Measurements from ENCODE around the gene CCDC197. TPM values are rescaled to one million over a fixed set of nuclear protein-coding genes. Genes with fewer than 3 reads are reported as not detected.
A peak's percentile ranks its signal among the peaks of the same experiment; 100 is the strongest.

CCDC197 gene
- not detected in 2 replicates for total RNA-seq

DNA sequence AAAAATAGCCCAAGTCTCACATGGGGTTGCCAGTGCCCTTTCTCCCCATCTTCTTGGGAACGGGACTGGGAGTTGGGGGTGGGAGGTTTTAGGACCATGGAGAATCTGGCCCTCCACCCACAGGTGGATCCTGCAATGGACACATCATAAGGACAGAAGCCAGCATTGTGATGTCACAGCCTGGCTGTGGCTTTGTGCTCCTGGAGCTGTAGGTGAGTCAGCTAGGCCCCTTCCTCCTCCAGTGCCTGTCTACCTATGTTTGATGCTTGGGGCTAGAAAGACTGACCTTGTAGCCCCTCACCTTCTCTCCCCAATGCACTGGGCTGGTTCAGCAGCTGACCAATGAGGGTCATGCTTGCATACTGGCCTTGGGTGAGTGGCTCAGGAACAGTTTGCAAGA is at the start of gene CCDC197:
Gene CCDC197, plus strand, starts transcription at position 220 of the 400 bp plus-strand sequence. CDS start 831 bp downstream, outside the sequence.
- no peak for DNase-seq (ENCODE audit: low read depth in 2 of 2)

DNA sequence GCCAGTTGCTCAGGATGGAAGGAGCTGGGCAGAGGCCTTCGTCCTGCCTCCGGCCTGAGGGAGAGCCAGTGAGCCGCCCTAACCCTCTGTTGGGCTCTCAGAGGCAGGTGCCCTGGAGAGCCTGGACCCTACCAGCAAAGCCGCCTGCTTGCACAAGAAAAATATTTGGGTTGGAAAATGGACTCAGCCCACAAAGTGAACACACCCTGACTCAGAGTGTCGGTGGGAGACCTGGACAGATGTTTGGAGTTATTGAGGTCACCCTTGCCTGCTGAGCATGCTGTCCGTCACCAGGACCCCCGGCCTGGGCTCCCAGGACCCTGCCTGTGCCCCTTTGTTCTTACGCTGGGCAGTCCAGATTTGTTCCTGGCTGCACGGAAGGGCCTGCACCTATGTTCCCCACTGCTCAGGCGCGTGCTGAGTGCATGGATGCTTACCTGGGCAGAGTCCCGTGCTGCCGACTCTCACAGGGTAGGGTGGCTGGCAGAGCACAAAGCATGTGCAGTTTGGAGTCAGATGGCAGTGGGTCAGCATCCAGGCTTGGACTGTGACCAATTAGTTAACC is 47.5 kb upstream of the CCDC197 start:
- DNase-seq (ENCODE audit: low read depth in 2 of 2): no peak

DNA sequence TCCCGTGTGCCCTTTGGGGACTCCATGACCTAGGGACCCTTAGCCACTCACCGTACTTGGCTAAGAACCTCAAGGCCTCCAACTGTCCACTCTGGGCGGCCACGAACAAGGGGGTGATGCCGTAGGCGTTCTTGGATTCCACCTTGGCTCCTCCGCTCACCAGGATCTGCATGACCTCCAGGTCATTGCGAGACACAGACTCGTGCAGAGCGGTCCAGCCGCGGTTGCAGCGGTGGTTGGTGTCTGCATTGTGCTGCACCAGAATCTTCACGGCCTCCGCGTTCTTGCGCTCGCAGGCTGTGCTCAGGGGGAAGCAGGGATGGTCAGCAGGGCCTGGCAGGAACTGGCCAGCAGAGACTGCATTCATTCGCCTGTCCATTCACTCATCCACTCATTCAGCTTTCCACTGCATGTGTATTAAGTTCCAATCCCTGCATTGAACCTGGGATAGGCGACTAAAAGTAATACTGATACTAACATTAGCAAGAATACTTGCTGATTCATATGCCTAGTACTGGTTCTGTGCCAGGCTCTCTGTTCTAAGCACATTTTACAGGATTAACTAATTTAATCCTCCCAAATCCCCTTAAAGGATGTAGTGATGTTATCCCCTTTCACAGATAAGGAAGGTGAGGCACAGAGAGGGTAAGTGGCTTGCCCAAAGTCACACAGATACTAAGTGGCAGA is 46.0 kb upstream of the CCDC197 start:
- DNase-seq (ENCODE audit: low read depth in 2 of 2): no peak

DNA sequence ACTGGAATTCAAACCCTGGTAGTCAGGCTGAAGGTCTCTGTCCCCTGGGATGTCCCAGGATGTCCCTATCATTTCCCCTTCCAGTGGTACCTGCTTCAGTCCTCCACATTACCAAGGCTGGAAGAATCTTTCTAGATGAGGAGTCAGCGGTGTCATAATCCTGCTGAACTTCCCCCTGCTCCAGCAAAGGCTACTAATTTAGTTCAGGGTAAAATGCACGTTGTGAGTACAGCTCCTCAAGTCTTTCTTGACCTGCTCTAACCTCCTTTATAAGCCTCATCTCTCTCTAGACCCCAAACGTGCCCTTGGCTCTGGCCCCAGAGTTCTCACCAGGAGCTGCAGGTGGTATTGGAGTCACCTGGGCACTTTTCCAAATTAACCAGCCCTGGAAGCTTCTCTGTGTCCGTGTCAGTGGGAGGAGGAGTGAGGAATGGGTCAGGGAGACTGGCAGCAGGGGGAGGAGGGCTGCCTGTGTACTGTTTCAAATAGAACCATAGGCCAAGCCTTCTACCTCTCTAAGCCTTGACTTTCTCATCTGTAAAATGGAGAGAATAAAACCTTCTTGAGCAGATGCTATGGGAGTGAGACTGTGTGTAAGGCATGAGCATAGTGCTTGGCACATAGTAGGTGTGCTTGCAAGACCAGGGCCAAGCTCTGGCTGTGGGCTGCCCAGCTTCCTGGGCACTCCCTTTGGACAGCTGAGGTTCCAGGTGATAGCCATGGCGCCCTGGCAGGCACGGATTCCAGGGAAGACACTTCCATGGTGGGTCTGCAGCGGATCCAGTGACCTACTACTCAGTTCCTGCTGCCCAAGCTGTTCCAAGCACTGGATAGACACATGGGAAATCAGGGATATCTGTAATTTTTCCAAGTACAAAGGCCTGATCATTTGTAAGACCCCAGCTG is 45.2 kb upstream of the CCDC197 start:
- no peak for DNase-seq (ENCODE audit: low read depth in 2 of 2)

DNA sequence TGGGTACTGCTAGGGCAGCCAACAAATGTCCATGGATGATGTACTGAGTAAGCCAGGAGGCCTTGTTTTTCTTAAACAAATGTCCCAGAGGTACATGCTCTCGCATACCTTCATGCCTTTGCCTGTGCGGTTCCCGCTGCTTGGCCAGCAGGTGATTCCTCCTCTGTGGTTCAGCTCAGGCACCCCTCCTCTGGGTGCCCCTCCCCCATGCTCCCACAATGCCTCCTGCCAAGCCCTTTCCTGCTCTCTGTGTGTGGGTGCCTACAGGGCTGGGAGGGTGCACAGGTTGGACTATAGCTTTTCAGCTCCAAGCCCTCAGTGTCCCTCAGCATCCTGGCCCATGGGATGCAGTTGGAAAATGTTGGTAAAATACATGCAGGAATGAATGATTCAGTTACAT is 44.3 kb upstream of the CCDC197 start:
- no peak for DNase-seq (ENCODE audit: low read depth in 2 of 2)

DNA sequence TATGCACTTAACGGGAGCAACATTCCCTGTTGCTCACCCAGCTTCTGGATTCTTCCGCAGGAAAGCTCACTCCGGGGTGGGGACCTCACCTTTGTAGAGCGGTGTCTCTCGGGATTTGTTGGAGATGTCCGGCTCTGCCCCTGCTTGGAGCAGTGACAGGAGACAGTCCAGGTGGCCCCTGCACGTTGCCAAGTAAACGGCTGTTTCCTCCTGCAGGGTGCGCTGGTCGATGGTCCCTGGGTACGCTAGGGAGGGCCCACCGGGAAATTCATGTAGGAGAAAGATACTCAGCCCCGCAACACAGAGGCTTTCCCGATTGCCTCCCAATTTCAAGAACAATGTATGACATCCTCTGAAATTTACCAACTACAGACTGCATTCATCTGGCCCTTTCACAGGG is 43.8 kb upstream of the CCDC197 start:
- no peak for DNase-seq (ENCODE audit: low read depth in 2 of 2)

DNA sequence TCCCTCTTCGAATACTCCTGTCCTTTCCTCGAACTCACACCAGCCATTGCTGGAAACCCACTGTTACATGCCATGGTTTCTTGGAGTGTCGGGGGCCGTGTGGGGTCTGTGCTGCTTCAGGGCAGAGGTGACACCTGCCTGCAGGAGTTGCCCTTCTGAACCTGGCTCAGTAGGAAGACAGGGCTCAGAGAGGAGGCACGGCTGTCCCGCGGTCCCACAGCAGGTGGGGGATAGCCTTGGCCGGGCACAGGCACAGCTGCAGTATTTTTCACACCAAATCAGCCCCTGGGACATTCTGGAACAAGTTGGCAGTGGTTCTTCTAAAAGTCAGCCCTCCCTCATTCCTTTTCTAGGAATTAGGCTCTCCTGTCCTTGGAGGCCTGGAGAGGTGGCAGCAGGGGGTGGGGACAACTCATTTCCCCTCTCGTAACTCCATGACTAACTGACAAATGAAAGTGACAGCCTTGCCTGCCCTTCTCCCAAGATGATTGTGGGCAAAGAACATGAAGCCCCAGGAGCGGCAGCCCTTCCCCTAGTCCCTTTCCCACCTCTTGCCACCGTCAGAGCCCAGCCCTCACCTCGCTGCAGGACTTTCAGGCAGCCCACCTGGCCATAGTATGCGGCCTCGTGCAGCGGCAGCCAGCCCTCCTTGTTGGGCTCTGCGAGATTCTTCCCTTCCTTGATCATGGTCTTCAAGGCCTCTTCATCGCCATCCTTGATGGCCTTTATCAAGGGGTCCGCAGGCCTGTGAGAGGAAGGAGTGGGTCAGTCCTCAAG is 43.2 kb upstream of the CCDC197 start:
- no peak for DNase-seq (ENCODE audit: low read depth in 2 of 2)

DNA sequence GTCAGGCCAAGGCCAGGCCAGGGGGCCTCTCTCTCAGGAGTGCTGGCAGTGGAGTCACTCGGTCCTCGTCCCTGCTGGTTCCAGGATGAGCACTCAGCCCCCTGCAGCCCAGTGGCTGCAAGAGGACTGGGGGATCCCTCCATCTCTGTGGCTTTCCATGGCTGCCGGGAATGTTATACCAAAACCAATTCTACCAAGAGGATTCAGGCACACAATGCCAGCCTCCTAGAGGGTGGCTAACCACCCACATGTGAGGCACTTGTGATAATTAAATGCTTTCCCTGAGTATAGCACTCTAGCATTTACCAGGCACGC is 42.6 kb upstream of the CCDC197 start:
- no peak for DNase-seq (ENCODE audit: low read depth in 2 of 2)

DNA sequence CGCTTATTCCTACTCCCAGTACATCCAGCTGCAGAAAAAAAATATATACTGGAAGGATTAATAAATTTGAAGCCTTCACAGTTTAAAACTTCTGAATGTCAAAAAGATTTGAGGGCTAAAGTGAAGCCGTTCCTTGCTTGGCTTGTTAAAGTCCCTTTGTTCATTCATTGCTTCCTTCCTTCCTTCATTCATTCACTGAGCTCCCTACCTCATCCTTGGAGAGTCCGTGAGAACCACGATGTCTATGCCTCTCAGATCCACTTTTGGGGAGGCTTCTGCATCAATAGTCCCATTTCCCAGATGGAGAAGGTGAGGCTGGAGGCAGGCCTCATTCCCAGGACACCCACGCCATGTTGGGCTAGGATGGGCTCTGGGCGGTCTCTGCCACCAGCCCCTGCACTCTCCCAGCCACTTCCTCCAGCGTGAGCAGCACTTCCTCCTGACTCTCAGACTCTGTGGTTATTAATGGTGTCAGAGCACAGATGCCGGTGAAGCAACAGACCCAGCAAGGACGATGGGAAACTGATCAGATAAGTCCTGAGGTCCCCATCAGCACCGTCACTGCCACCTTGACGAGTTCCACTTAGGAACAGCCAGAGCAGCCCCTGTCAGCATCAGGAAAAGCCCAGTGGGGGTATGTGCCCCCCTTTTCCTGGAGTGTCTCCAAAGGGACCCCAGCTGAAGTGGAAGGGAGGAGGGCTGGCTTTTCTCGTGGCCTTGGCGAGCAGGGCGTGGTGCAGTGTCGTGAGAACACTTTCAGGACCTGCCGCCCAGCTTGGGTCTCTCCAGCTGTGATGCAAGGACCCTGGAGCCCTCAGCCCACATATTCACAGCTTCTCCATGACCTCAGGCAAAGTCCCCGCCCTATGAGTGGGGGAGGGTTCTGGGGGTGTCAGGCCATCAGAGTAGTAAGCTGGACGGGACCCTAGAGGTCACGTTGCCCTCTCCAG is 41.9 kb upstream of the CCDC197 start:
- no peak for DNase-seq (ENCODE audit: low read depth in 2 of 2)

DNA sequence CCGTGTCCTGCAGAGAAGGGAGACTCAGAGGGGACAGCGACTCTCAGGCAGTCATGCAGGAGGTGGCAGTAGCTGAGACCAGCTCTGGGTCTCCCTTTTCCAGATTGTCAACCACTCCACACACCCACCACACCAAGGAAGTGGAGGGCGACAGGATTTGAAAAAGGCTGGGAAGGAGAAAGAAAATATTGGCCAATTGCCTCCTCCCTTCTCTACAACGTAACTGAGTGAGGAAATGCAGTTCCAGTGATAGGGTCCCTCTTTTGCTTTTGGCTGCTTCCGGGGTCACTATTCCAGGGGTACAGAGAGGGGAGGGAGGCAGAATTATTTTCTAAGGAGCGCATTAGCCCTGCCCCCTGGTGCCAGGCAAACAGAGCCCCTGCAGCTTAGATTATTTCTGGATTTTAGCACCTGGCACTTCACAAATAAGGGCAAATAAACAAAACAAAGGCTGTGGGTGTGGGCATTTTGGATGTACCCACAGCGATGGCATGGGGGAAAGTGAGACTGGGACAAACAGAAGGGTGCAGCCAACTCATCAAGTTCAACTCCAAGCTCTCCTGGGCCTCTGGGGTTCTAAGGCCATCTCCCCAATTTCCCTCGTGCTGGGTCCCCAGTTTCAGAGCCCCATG is 41.1 kb upstream of the CCDC197 start:
- DNase-seq (ENCODE audit: low read depth in 2 of 2): no peak

DNA sequence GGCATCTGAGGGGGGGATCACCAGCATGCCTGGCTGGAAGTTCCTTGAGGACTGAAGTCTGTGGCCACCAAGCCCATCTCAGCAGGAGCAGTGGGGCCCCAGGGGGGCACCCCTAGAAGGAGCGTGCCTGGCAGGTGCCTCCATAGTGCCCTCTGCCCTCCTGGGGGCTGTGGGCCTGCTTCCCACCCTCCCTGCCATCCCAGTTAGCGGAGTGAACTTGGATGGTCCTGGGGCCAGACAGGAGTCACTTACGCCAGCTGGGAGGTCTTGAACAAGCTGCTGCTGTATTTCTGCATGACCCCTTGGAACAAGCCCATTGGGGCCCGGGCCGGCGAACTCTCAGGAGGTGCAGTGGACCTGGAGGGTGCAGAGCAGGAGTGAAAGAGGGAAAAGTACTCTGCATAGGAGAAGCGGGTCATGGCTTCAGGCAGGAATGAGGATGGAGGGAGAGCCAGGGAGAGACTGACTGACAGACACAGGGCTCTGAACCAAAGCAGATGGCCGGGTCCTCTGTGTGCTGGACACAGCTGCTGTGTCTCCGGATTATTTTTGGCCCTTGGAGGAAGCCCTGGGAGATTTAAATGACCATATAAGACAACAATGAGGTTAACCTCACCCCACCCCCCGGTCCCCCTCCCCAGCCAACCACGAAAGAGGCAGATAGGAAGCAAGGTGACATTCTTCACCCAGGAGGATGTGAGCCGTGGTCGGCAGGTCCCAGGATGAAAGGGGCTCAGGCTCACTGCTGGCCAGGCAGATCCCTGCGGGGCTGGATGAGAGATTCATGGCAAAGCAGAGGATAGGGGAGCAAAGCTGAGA is 40.4 kb upstream of the CCDC197 start:
- DNase-seq (ENCODE audit: low read depth in 2 of 2): no peak

DNA sequence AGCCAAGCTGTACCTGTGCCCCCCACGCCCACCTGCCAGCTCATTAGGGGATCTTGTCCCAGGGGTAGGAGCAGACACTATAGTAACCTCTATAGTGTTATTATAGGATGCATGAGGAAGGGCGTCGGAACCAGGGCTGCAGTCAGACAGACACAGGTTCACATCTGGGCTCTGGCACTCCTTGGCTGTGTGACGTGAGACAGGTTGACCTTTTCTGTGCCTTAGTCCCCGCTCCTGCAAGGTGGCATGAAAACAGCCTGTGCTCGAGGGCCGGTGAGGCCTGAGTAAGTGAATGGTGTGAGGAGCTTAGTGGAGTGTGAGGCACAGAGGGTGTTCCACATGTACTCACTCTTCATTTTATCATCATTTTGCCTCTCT is 39.8 kb upstream of the CCDC197 start:
- no peak for DNase-seq (ENCODE audit: low read depth in 2 of 2)

DNA sequence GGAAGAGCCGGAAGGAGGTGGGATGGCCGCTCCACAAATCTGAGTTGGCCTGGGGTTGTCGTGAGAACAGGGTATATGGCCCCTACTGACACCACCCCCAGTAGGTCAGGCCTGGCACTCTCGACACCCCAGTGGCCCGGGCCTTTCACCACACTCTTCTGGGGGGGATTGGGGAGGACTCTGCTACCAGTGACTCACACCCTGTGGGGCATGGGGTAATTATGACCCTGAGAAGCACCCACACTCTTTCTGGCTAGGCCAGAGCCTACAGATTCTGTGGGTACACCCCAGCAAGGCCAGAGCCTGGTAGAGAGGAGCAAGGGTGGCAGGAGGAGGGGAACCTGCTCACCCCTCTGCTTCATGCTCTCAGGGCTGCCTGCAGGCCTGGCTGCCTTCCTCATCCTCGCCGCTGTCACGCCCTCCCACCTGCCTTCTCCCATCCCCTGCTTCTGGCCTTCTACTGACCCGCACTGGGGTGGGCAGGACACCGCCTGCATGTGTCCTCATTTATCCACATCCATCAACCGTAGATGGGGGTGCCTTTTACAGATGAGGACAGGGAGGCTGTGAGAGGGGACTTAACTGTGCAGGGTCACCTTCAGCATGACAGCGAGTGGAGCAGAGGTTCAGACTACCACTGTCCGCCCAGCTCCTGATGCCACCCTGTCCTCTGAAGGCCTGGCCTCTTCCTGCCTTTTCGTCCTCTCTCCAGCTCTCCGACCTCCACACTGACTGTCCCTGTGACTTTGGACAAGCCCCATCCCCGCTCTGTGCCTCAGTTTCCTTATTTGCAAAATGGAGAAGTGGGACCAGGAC is 39.1 kb upstream of the CCDC197 start:
- no peak for DNase-seq (ENCODE audit: low read depth in 2 of 2)

DNA sequence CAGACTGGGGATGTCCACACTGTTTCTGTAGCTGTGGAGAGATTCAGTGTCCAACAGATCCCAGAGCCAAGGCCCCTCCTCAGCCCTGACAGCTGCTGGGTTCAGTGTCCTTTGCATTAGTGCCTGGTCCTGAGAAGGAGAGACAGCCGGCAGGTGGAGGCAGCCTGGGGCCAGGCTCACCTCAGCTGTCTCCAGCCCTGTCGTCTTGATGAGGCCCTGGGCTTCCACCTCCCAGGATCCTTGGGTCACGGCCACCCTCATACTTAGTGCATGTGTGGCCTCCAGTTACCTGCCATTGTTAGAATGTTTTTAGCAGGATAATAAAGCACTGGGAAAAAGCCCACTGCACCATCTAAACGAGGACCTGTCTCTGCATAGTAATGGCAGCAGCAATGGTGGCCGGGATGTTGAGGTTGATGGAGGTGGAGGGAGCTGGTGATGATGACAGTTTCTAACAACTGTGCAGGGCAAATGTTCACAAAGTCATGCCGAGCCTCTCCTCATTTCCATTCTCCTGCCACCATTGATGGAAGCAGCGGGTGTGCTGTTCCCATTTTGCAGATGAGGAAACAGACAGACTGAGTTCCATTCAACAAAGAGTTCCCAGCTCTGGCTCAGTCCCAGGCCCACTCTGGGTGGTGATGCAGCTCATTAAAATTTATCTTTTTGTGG is 38.4 kb upstream of the CCDC197 start:
- no peak for DNase-seq (ENCODE audit: low read depth in 2 of 2)

DNA sequence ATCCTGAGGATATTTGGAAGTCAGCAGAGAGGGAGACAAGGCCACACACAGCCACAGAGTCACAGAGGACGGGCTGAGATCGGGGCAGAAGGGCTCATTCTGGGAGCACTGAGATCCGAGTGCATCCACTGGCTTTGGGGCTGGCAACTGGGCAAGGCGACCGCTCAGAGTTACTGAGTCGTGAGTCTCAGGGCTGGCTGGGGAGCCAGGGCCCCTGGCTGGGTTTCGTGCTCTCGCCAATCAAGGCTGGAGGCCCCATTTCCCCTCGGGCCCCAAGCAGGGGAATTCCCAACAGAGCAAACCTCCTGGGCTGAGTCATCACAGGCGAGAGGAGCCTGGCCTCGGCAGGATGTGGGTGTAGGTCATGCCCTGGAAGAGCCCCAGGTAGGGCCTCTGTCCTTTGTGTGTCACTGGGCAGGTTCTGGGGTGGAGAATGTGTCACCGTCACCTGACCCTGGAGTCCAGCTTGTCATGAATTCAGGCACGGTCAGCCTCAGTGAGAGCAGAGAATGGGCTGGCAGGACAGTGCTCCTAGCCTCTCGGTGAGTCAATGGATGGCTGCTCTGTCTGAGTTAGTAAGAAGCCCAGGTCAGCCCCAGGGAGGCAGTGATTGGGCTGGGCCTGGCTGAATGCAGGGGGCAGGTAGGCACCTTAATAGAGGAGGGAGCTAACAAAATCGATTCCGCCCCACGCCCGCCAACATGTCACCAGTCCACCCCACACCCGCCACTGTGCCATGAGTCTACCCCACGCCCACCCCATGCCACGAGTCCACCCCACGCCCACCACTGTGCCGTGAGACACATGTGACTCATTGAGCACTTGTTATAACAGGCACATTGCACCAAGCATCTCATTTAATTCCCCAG is 37.6 kb upstream of the CCDC197 start:
- DNase-seq (ENCODE audit: low read depth in 2 of 2): peak in 1 of 2 donors; percentile 83

DNA sequence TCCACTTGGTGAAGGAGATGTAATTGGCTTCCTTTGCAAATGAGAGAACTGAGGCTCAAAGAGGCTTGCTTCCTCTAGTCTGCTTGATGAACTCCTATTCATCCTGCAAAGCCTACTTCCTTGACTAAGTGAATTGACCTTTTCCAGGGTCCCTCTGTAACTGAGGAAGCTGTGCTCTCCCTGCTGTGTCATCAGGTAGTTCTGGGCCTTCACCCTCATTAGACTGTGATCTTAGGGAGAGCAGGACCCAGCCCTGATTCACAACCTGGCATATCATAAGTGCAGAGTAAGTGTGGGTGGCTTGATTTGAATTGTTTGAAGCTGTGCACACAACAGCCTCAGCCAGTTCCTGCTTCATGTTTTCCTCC is 37.0 kb upstream of the CCDC197 start:
- no peak for DNase-seq (ENCODE audit: low read depth in 2 of 2)

DNA sequence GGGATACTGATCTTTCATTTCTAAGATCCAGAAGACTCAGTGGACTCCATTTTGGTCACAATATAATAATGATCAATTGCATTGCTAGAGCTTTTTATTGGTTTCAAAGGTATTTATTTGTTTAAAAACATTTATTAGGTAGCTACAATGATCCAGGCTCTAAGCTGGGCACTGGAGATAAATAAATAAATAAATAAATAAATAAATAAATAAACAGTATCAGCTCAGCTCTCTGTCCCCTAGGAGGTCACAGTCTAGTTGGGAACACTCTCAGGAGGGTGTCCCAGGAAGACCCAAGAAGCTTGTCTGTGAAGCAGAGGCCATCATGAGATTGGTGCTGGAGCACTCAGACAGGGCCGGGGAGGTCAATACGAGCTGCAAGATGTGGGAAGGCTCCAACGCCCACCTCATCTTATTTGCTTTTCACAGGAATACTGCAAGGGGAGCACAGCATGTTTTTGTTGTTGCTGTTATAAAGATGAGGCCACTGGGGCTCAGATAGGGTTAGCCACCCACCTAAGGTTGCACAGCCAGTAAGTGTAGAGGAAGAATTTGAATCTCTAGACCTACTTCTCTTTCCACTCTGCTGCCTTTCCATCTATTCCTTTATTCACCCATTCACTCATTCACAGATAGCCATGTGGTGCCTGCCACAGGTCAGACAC is 36.2 kb upstream of the CCDC197 start:
- DNase-seq (ENCODE audit: low read depth in 2 of 2): no peak
